ENCODE results near the gene TSEN15. TPM values are rescaled to one million over a fixed set of nuclear protein-coding genes. Genes with fewer than 3 reads are reported as not detected.

TSEN15 gene
- total and polyA plus RNA-seq, 2 of the 13 experiments (the other 11 are each of a cell fraction or from before 2014, with no cell fraction given), result 25.6 to 35.8 TPM

- TF ChIP-seq ZKSCAN5 (CRISPR knock-in tag; IDR thresholded peaks at IDR 0.05) (no peak), ZNF121 (CRISPR knock-in tag; IDR thresholded peaks at IDR 0.05) (no peak), PHF8 (CRISPR knock-in tag; IDR thresholded peaks at IDR 0.05) (no peak), SNAI1 (CRISPR knock-in tag; IDR thresholded peaks at IDR 0.05; ENCODE audit: borderline replicate concordance) (no peak), HDAC2 (CRISPR knock-in tag; IDR thresholded peaks at IDR 0.05) (no peak), HOXA9 (CRISPR knock-in tag; IDR thresholded peaks at IDR 0.05; ENCODE audit: borderline replicate concordance) (no peak), CC2D1A (CRISPR knock-in tag; IDR thresholded peaks at IDR 0.05) (no peak), ISX (CRISPR knock-in tag; conservative IDR thresholded peaks at IDR 0.05) (no peak)
- TF ChIP-seq, protein P1, sequence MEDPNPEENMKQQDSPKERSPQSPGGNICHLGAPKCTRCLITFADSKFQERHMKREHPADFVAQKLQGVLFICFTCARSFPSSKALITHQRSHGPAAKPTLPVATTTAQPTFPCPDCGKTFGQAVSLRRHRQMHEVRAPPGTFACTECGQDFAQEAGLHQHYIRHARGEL (CRISPR knock-in tag; IDR thresholded peaks at IDR 0.05), result no peak
- TF ChIP-seq, protein P2, sequence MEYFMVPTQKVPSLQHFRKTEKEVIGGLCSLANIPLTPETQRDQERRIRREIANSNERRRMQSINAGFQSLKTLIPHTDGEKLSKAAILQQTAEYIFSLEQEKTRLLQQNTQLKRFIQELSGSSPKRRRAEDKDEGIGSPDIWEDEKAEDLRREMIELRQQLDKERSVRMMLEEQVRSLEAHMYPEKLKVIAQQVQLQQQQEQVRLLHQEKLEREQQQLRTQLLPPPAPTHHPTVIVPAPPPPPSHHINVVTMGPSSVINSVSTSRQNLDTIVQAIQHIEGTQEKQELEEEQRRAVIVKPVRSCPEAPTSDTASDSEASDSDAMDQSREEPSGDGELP (IDR thresholded peaks at IDR 0.05; ENCODE audit: borderline replicate concordance, low read depth), result no peak
Measured at GRCh38 chr1:184019069-184019468, 32.5 kb upstream of the TSEN15 start (continued).

GRCh38 chr1:184019506-184019905 is 32.0 kb upstream of the TSEN15 start:
- no peak overlapping the region for H3K4me2 ChIP-seq (ENCODE audit: low read depth, low read length)
- TF ChIP-seq HIVEP1 (CRISPR knock-in tag; IDR thresholded peaks at IDR 0.05), result no peak
- no peak for TF ChIP-seq ZFY (CRISPR knock-in tag; IDR thresholded peaks at IDR 0.05)
- TF ChIP-seq ZNF780A (CRISPR knock-in tag; IDR thresholded peaks at IDR 0.05), result no peak
- no peak for TF ChIP-seq ZNF589 (CRISPR knock-in tag; conservative IDR thresholded peaks at IDR 0.05)
- no peak for TF ChIP-seq GLI4 (CRISPR knock-in tag; IDR thresholded peaks at IDR 0.05; ENCODE audit: borderline replicate concordance)
- TF ChIP-seq ZNF329 (CRISPR knock-in tag; IDR thresholded peaks at IDR 0.05; ENCODE audit: low read depth), result no peak
- TF ChIP-seq YEATS4 (CRISPR knock-in tag; IDR thresholded peaks at IDR 0.05; ENCODE audit: borderline replicate concordance), result no peak
- H3K36me3 ChIP-seq (replicated peaks in 1 of 2; ENCODE audit: control insufficient read depth in 1 of 2, insufficient read depth in 2 of 2, low read length in 2 of 2), result no peaks in the 10 kb centered on the region
- intact Hi-C loops (cut with micrococcal nuclease; ENCODE audit: unreplicated experiment) (no loop called here), in situ Hi-C loops (cut with HindIII; ENCODE audit: extremely low pct_ligation_motif_present, low pct_unique_long_range_greater_than_20kb) (no loop called here)
- H3K79me2 ChIP-seq (ENCODE audit: insufficient read depth, low read length), result no peaks in the 10 kb centered on the region
- FAIRE-seq (no peak), ATAC-seq (no peak), DNase-seq (ENCODE audit: low spot score) (no peak)
- ChIA-PET POLR2A (no interaction called here), CTCF (ENCODE audit: low intra/inter-chr PET ratio, low total read pairs) (no interaction called here)
- no peaks in the 10 kb centered on the region for H4K20me1 ChIP-seq (ENCODE audit: insufficient read depth, low read length)
- no peaks in the 10 kb centered on the region for H3K9me3 ChIP-seq (ENCODE audit: low read length)
- no peak overlapping the region for H2AFZ ChIP-seq (ENCODE audit: low read length)
- peaks cover 0 to 2% of the 10 kb centered on the region in 2 experiments; a peak in 3 of 5 replicates for H3K27me3 ChIP-seq (ENCODE audit: control insufficient read depth in 1 of 2, insufficient read depth in 2 of 2, low read length in 2 of 2)
- no TSS peak for BruUV-seq (replicated peaks)
- WGBS (ENCODE audit: low lambda C conversion rate), result 92% methylated on average over 2 of the region's 2 CpGs
- H3K9ac ChIP-seq (ENCODE audit: insufficient read depth, low read depth, low read length), result no peak overlapping the region
- H3K27ac ChIP-seq (ENCODE audit: extremely low read length, insufficient read depth, low read length), result no peak overlapping the region
- no peak overlapping the region for H3K4me3 ChIP-seq (replicated peaks in 1 of 3; ENCODE audit: insufficient read depth in 1 of 3, low read depth in 2 of 3, low read length in 3 of 3)
- peaks cover 2% of the 10 kb centered on the region for H3K4me1 ChIP-seq (ENCODE audit: insufficient read depth, low read length)

All from HepG2 (cell line).